PC-3 (cell line): Measurements from ENCODE around the gene ZC3HAV1L. TPM values are rescaled to one million over a fixed set of nuclear protein-coding genes. Genes with fewer than 3 reads are reported as not detected.

Source experiments
- ATAC-seq: fragments of 200-7000 bp; cut with Tn5 transposase; 2 replicates; pipeline ENCODE4 v1.9.1; 2020; ENCODE audit warnings: mild to moderate bottlenecking, moderate library complexity
- BruUV-seq: library from RNA; stranded (reverse); fragments of 400-500 nt; replicated peaks from 2 replicates; lab custom pipeline; 2021; lab: Mats Ljungman, UMichigan
- CTCF ChIA-PET: fragments of 300-600 bp; sonication (Branson Sonifier 250); formaldehyde crosslinking; loops from one replicate; lab custom pipeline; 2022; ENCODE audit warnings: antibody characterized with exemption; lab: Charles Lee
- POLR2A ChIA-PET: fragments of 300-600 bp; sonication (Branson Sonifier 250); formaldehyde crosslinking; loops from one replicate; lab custom pipeline; 2022; ENCODE audit warnings: antibody characterized with exemption; ENCODE audit not compliant: unreplicated experiment; lab: Charles Lee
- DNase-seq: peaks from one replicate; pipeline ENCODE4 v3.0.0-alpha.2; 2015
- H2AFZ ChIP-seq: fragments of 300-600 bp; sonication (generic); 2 replicates; pipeline ENCODE4 v1.6.0; 2016; ENCODE audit warnings: antibody characterized with exemption, low read length
- H3F3A ChIP-seq: fragments of 300-600 bp; sonication (generic); one replicate; pipeline ENCODE4 v1.6.0; 2017; ENCODE audit warnings: antibody characterized with exemption, low read length, control low read depth, mild to moderate bottlenecking; ENCODE audit not compliant: unreplicated experiment
- H3K27ac ChIP-seq: fragments of 300-600 bp; sonication (generic); 2 replicates; pipeline ENCODE4 v1.5.1; 2016; ENCODE audit warnings: mild to moderate bottlenecking, low read length
- H3K27me3 ChIP-seq: fragments of 300-600 bp; sonication (generic); 2 replicates; pipeline ENCODE4 v1.6.1; 2016; ENCODE audit warnings: low read length, mixed read lengths
- H3K36me3 ChIP-seq: fragments of 300-600 bp; sonication (generic); 2 replicates; pipeline ENCODE4 v1.6.1; 2016; ENCODE audit warnings: low read depth, mixed run types, low read length, mixed read lengths
- H3K4me1 ChIP-seq: fragments of 300-600 bp; sonication (generic); 2 replicates; pipeline ENCODE4 v1.5.1; 2016; ENCODE audit warnings: low read length; ENCODE audit not compliant: insufficient read depth
- H3K4me2 ChIP-seq: fragments of 300-600 bp; sonication (generic); 2 replicates; pipeline ENCODE4 v1.6.0; 2016; ENCODE audit warnings: low read length
- H3K4me3 ChIP-seq: fragments of 300-600 bp; sonication (generic); 2 replicates; pipeline ENCODE4 v1.5.1; 2016; ENCODE audit warnings: mild to moderate bottlenecking, low read length, mixed read lengths
- H3K79me2 ChIP-seq: fragments of 300-600 bp; sonication (generic); 2 replicates; pipeline ENCODE4 v1.6.1; 2017; ENCODE audit warnings: low read length, mixed read lengths
- H3K9ac ChIP-seq: fragments of 300-600 bp; sonication (generic); 2 replicates; pipeline ENCODE4 v1.6.0; 2016; ENCODE audit warnings: mild to moderate bottlenecking, low read length
- H3K9me2 ChIP-seq: fragments of 300-600 bp; sonication (generic); replicated peaks from 2 replicates; pipeline ENCODE4 v1.6.1; 2016; ENCODE audit warnings: mixed run types, low read length, mixed read lengths
- H3K9me3 ChIP-seq: fragments of 300-600 bp; sonication (generic); 2 replicates; pipeline ENCODE4 v1.6.1; 2016; ENCODE audit warnings: low read length, mixed read lengths
- H4K20me1 ChIP-seq: fragments of 300-600 bp; sonication (generic); 2 replicates; pipeline ENCODE4 v1.6.1; 2016; ENCODE audit warnings: low read length, mixed read lengths
- EZH2 ChIP-seq: fragments of 300-600 bp; sonication (generic); IDR thresholded peaks from one replicate; pipeline ENCODE4 v1.6.1; 2017; ENCODE audit warnings: antibody characterized with exemption, mild to moderate bottlenecking, low read length; ENCODE audit not compliant: unreplicated experiment
- EZH2phosphoT487 ChIP-seq: fragments of 300-600 bp; sonication (generic); IDR thresholded peaks from 2 replicates; pipeline ENCODE4 v1.6.1; 2018; ENCODE audit warnings: mild to moderate bottlenecking, antibody characterized with exemption, low read length, borderline replicate concordance
- intact Hi-C: fragments of 100-400 bp; cut with micrococcal nuclease; formaldehyde crosslinking; loops from 2 replicates; pipeline ENCODE4 v1.9.0; 2023
- total RNA-seq: library from RNA; depleted of rRNA; stranded (reverse); fragments of >200 nt; gene quantifications from 2 replicates; pipeline ENCODE4 v1.2.3, GENCODE V29; 2014
- TF ChIP-seq, protein P1 (sequence below): fragments of 300-600 bp; sonication (generic); conservative IDR thresholded peaks from 2 replicates; pipeline ENCODE4 v1.5.1; 2017; ENCODE audit warnings: antibody characterized with exemption, low read depth, mild to moderate bottlenecking, low read length

ZC3HAV1L gene
- total RNA-seq, 1 experiment from 2014 or later = 8.2 TPM

DNA sequence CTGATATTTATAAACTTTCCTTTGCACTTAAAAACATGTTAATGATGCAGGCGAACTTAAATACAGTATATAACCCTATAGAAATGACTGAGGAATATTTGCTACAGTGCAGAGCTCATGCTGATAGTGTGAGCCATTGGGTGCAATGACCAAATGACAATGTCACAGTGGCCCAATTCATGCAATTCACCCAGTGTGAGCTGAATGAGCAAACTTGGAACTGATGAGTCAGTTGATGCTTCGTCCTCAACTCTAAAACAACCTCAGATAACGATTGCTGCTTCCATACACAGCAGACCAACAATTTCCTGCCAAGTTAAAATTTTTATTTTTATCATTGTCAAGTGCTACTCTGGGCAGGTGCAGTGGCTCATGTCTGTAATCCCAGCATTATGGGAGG, 12.1 kb upstream of the ZC3HAV1L start:
- H3K36me3 ChIP-seq = peaks cover 15% of the 10 kb centered on the region
- H3K27ac ChIP-seq = no peak overlapping the region
- intact Hi-C loops = no loop called here
- ChIA-PET CTCF (no interaction called here), POLR2A (no interaction called here)
- BruUV-seq = no TSS peak
- DNase-seq (no peak), ATAC-seq (no peak)
- no peak overlapping the region for H3K4me3 ChIP-seq
- H3K9me2 ChIP-seq = no peaks in the 10 kb centered on the region
- no peak overlapping the region for H3K4me2 ChIP-seq
- H3K4me1 ChIP-seq = peaks cover 7% of the 10 kb centered on the region; the same call in 1 of the 2 replicates
- no peaks in the 10 kb centered on the region for H4K20me1 ChIP-seq
- H3K9ac ChIP-seq = no peak overlapping the region
- H3K9me3 ChIP-seq = no peaks in the 10 kb centered on the region
- TF ChIP-seq, protein P1, sequence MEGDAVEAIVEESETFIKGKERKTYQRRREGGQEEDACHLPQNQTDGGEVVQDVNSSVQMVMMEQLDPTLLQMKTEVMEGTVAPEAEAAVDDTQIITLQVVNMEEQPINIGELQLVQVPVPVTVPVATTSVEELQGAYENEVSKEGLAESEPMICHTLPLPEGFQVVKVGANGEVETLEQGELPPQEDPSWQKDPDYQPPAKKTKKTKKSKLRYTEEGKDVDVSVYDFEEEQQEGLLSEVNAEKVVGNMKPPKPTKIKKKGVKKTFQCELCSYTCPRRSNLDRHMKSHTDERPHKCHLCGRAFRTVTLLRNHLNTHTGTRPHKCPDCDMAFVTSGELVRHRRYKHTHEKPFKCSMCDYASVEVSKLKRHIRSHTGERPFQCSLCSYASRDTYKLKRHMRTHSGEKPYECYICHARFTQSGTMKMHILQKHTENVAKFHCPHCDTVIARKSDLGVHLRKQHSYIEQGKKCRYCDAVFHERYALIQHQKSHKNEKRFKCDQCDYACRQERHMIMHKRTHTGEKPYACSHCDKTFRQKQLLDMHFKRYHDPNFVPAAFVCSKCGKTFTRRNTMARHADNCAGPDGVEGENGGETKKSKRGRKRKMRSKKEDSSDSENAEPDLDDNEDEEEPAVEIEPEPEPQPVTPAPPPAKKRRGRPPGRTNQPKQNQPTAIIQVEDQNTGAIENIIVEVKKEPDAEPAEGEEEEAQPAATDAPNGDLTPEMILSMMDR = no peak
- TF ChIP-seq EZH2 (no peak), EZH2phosphoT487 (no peak)
- H3K27me3 ChIP-seq = no peaks in the 10 kb centered on the region
- no peaks in the 10 kb centered on the region for H3F3A ChIP-seq
- H3K79me2 ChIP-seq = no peaks in the 10 kb centered on the region
- H2AFZ ChIP-seq = no peak overlapping the region

DNA sequence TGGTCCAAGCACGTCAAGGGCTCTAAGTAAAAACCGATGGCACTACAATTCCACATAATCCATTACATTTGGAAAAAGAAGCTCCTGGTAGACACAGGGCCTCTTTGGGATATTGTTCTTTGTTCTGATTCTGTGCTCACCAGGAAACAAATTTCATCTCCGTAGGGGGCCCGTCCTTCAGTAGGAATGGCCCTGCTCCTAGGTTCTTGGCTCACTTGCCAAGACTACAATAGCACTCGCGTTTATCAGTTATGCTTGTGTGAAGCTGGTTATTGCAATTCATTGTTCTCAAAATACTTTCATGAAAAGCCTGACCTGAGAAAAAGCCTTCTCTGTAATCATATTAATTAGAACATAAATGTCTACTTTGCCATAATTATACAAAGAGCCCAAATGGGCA, 10.3 kb upstream of the ZC3HAV1L start:
- Histone ChIP-seq H3K9ac (no peak overlapping the region), H3K9me3 (no peaks in the 10 kb centered on the region), H3K4me1 (peaks cover 7% of the 10 kb centered on the region; the same call in 1 of the 2 replicates), H3K4me2 (no peak overlapping the region), H3K4me3 (no peak overlapping the region), H3K36me3 (peaks cover 11% of the 10 kb centered on the region), H3K27ac (no peak overlapping the region), H4K20me1 (no peaks in the 10 kb centered on the region), H3F3A (no peaks in the 10 kb centered on the region), H3K79me2 (no peaks in the 10 kb centered on the region), H3K9me2 (no peaks in the 10 kb centered on the region), H3K27me3 (no peaks in the 10 kb centered on the region), H2AFZ (no peak overlapping the region)
- POLR2A ChIA-PET = no interaction called here
- DNase-seq (no peak), ATAC-seq (no peak)
- TF ChIP-seq, protein P1 = no peak
- TF ChIP-seq EZH2 = no peak
- no peak for TF ChIP-seq EZH2phosphoT487
- BruUV-seq = no TSS peak
- CTCF ChIA-PET = no interaction called here
- intact Hi-C loops = no loop called here

DNA sequence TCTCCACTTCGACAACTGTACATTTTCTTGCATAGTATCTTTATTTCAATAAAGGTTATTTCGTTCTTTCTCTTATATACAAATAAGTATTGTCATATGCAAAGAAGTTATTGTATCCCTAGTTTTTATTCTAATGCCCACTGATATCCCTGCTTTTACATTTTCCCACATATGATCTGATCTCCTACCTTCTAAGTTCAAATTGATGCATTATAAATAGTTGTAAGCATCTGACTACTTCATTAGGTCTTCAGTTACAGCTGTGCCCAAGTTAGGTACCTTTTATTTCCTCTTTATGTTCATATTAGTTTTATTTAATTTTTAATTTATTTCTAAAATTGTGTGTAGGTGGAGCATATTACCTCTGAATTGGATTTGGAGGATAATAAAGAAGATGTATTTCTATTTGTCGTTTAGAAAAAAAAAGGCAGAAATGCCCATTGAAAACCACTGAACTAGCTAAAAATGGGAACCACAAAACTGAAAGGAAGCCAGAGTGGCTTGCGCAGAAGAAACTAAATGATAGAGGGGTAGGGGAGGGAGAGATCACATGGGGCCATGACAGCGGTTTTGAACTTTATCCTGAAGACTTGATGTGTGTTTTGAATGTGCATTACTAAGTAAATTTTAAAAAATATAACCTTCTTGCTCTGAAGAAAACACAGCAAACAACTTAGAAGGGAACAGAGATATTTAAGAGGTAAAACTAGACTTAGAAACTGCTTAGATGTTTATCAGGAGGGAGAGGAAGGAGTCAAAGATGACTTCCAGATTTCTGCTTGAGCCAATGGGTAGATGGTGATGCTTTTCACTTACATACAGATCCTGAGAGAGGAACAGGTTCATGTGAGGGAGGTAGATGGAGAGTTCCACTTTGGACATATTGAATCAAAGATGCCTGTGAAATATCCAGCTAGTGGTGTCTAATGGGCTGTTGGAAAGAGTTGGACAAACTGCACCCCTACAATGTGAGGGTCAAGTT, 9.3 kb upstream of the ZC3HAV1L start:
- ChIA-PET CTCF (no interaction called here), POLR2A (no interaction called here)
- H3K9ac ChIP-seq = no peak overlapping the region
- intact Hi-C loops = no loop called here
- no peaks in the 10 kb centered on the region for H3K27me3 ChIP-seq
- DNase-seq = no peak
- no peaks in the 10 kb centered on the region for H3K9me3 ChIP-seq
- no TSS peak for BruUV-seq
- no peaks in the 10 kb centered on the region for H3K79me2 ChIP-seq
- no peak overlapping the region for H2AFZ ChIP-seq
- H3K4me3 ChIP-seq = no peak overlapping the region
- no peak for ATAC-seq
- TF ChIP-seq, protein P1 = no peak
- TF ChIP-seq EZH2 = no peak
- no peak for TF ChIP-seq EZH2phosphoT487
- peaks cover 7% of the 10 kb centered on the region; the same call in 1 of the 2 replicates for H3K4me1 ChIP-seq
- H3F3A ChIP-seq = no peaks in the 10 kb centered on the region
- H3K9me2 ChIP-seq = no peaks in the 10 kb centered on the region
- no peak overlapping the region for H3K27ac ChIP-seq
- peaks cover 11% of the 10 kb centered on the region for H3K36me3 ChIP-seq
- no peaks in the 10 kb centered on the region for H4K20me1 ChIP-seq
- no peak overlapping the region for H3K4me2 ChIP-seq
